K562 (cell line): ENCODE results near the gene VEGFA. TPM values are rescaled to one million over a fixed set of nuclear protein-coding genes. Genes with fewer than 3 reads are reported as not detected.

Experiments used
- ATAC-seq: fragments of 200-7000 bp; cut with Tn5 transposase; 3 replicates; pipeline ENCODE4 v1.9.1; 2020; ENCODE audit warnings: moderate library complexity
- BruUV-seq: library from RNA; stranded (reverse); fragments of 400-500 nt; replicated peaks from 2 replicates; lab custom pipeline; 2021; lab: Mats Ljungman, UMichigan
- CTCF ChIA-PET: fragments of 300-600 bp; formaldehyde crosslinking; extraction: SDS; loops from one replicate; lab custom pipeline; 2021; ENCODE audit warnings: low intra/inter-chr PET ratio; lab: Yijun Ruan, JAX
- POLR2A ChIA-PET: fragments of 300-600, 350-650 bp; sonication (Branson Sonifier 250); formaldehyde crosslinking; extraction: SDS; loops from one replicate; lab custom pipeline; 2021; ENCODE audit warnings: antibody characterized with exemption, inconsistent platforms; lab: Yijun Ruan, JAX
- DNase-seq, 4 experiments: peaks; one replicate each; pipeline versions ENCODE4 v3.0.0 to v3.0.0-alpha.2; 2011 to 2018; ENCODE audit warnings: low spot score in 3 of 4, mixed read lengths in 3 of 4; ENCODE audit errors: extremely low read depth in 1 of 4
- FAIRE-seq: peaks from 2 replicates; lab custom pipeline; 2011; peaks lifted over from hg19 to GRCh38; lab: Jason Lieb, UNC
- H2AFZ ChIP-seq: 2 replicates; pipeline ENCODE4 v1.6.0; 2011; ENCODE audit warnings: low read depth, low read length, control low read depth, inconsistent platforms
- H3K27ac ChIP-seq: fragments of 200-600 bp; 3 replicates; pipeline ENCODE4 v1.8.0; 2011; ENCODE audit warnings: low read depth, mild to moderate bottlenecking, control low read depth, inconsistent platforms, low read length, moderate library complexity, mixed read lengths; ENCODE audit errors: extremely low read depth
- H3K27me3 ChIP-seq, 2 experiments: fragments of 300-600 bp in 1 of 2; 2 replicates in 1 of 2; 3 replicates in 1 of 2; pipeline versions ENCODE4 v1.6.0 to v1.8.0; 2011; ENCODE audit warnings: inconsistent platforms in 2 of 2, low read length in 2 of 2, mild to moderate bottlenecking in 1 of 2, mixed read lengths in 1 of 2, moderate library complexity in 1 of 2; ENCODE audit not compliant: control insufficient read depth in 2 of 2, insufficient read depth in 2 of 2
- H3K36me3 ChIP-seq: fragments of 300-600 bp; 3 replicates; pipeline ENCODE4 v1.8.0; 2011; ENCODE audit warnings: mild to moderate bottlenecking, low read length, inconsistent platforms; ENCODE audit not compliant: control insufficient read depth, insufficient read depth
- H3K4me1 ChIP-seq, 2 experiments: fragments of 200-600 bp in 1 of 2; replicated peaks in 1 of 2; 2 replicates in 1 of 2; 3 replicates in 1 of 2; pipeline versions ENCODE4 v1.5.1 to v1.8.0; 2011; ENCODE audit warnings: inconsistent platforms in 2 of 2, low read length in 2 of 2, mild to moderate bottlenecking in 1 of 2, mixed read lengths in 1 of 2, moderate library complexity in 1 of 2; ENCODE audit not compliant: control insufficient read depth in 2 of 2, insufficient read depth in 2 of 2
- H3K4me2 ChIP-seq: 2 replicates; pipeline ENCODE4 v1.6.1; 2011; ENCODE audit warnings: low read length, control low read depth, inconsistent platforms, mixed read lengths; ENCODE audit not compliant: insufficient read depth
- H3K4me3 ChIP-seq: fragments of 200-600 bp; sonication (generic), shearing (Covaris generic); 2 replicates; pipeline ENCODE4 v1.5.1; 2016; ENCODE audit warnings: control low read depth, inconsistent platforms
- H3K79me2 ChIP-seq: fragments of 200-600 bp; 3 replicates; pipeline ENCODE4 v1.8.0; 2011; ENCODE audit warnings: low read length, inconsistent platforms; ENCODE audit not compliant: control insufficient read depth, insufficient read depth
- H3K9ac ChIP-seq, 2 experiments: 2 replicates each; pipeline versions ENCODE4 v1.6.0 to v1.6.1; 2011; ENCODE audit warnings: low read depth in 2 of 2, low read length in 2 of 2, control low read depth in 1 of 2, inconsistent platforms in 1 of 2, mild to moderate bottlenecking in 1 of 2, mixed read lengths in 1 of 2; ENCODE audit not compliant: insufficient read depth in 1 of 2
- H3K9me1 ChIP-seq: one replicate; pipeline ENCODE4 v1.6.0; 2011; ENCODE audit warnings: inconsistent platforms, mild to moderate bottlenecking, low read length, moderate library complexity; ENCODE audit not compliant: control insufficient read depth, insufficient read depth
- H3K9me3 ChIP-seq: replicated peaks from 2 replicates; pipeline ENCODE4 v1.5.1; 2011; ENCODE audit warnings: low read depth, low read length, inconsistent platforms; ENCODE audit not compliant: control insufficient read depth, insufficient read depth
- H4K20me1 ChIP-seq: replicated peaks from 2 replicates; pipeline ENCODE4 v1.6.1; 2011; ENCODE audit warnings: low read length, inconsistent platforms, mixed read lengths; ENCODE audit not compliant: control insufficient read depth, insufficient read depth
- ARNT ChIP-seq, 2 experiments: fragments of 450-650 bp; IDR thresholded peaks; 2 replicates each; pipeline ENCODE4 v1.6.1; 2016; ENCODE audit warnings: mild to moderate bottlenecking in 1 of 2
- CBX8 ChIP-seq: fragments of 200-600 bp; sonication (generic); IDR thresholded peaks from 2 replicates; pipeline ENCODE4 v1.6.1; 2012; ENCODE audit warnings: borderline replicate concordance, mixed run types, low read depth, mild to moderate bottlenecking, moderate library complexity, mixed read lengths, low read length, control low read depth, inconsistent platforms; ENCODE audit not compliant: poor library complexity, severe bottlenecking; ENCODE audit errors: extremely low read depth
- ETS2 ChIP-seq: IDR thresholded peaks from 2 replicates; pipeline ENCODE4 v1.6.1; 2016; ENCODE audit warnings: borderline replicate concordance, missing genetic modification characterization, mild to moderate bottlenecking, moderate library complexity, missing compliant biosample characterization; ENCODE audit not compliant: poor library complexity, severe bottlenecking
- FOXP1 ChIP-seq: sonication (generic); formaldehyde crosslinking; IDR thresholded peaks from 2 replicates; pipeline ENCODE4 v1.8.0; 2022; ENCODE audit warnings: mild to moderate bottlenecking, missing genetic modification reagents
- GABPB2 ChIP-seq: fragments of 250-450 bp; sonication (Bioruptor Pico); conservative IDR thresholded peaks from 2 replicates; pipeline ENCODE4 v1.5.1; 2021; ENCODE audit warnings: mild to moderate bottlenecking
- KDM2B ChIP-seq: fragments of 250-450 bp; sonication (Bioruptor Pico); IDR thresholded peaks from 2 replicates; pipeline ENCODE4 v1.8.0; 2021; ENCODE audit warnings: mild to moderate bottlenecking, moderate library complexity
- SMAD4 ChIP-seq: fragments of 250-450 bp; sonication (Bioruptor Pico); conservative IDR thresholded peaks from 2 replicates; pipeline ENCODE4 v1.8.0; 2021; ENCODE audit warnings: inconsistent platforms, mild to moderate bottlenecking, moderate library complexity
- SREBF1 ChIP-seq: fragments of 150-350 bp; IDR thresholded peaks from 2 replicates; pipeline ENCODE4 v1.6.1; 2014; ENCODE audit warnings: antibody characterized with exemption, low read depth, low read length, borderline replicate concordance
- THRA ChIP-seq: fragments of 450-650 bp; IDR thresholded peaks from 2 replicates; pipeline ENCODE4 v1.6.1; 2017; ENCODE audit warnings: mild to moderate bottlenecking, moderate library complexity
- XRCC5 ChIP-seq: fragments of 200-400 bp; formaldehyde crosslinking; IDR thresholded peaks from 2 replicates; pipeline ENCODE4 v1.6.1; 2017; ENCODE audit warnings: low read depth, mild to moderate bottlenecking, low read length
- ZNF253 ChIP-seq: fragments of 250-450 bp; sonication (Bioruptor Pico); conservative IDR thresholded peaks from 2 replicates; pipeline ENCODE4 v1.6.1; 2021; ENCODE audit warnings: mild to moderate bottlenecking
- WGBS: fragments of 100-300 bp; shearing (Covaris generic); methylation state at CpG from one replicate; pipeline ENCODE4 v1.1.6; 2016; ENCODE audit warnings: low coverage, mixed read lengths; ENCODE audit not compliant: insufficient coverage; ENCODE audit errors: missing lambda C conversion rate; 5-methylcytosine and 5-hydroxymethylcytosine counted together
- in situ Hi-C: fragments of 300-500 bp; cut with MboI; formaldehyde crosslinking; loops from 4 replicates; pipeline ENCODE4 v1.15.0; 2018; ENCODE audit warnings: inconsistent platforms, mixed read lengths
- intact Hi-C: fragments of 100-400 bp; cut with micrococcal nuclease; formaldehyde crosslinking; loops from 2 replicates; pipeline ENCODE4 v1.14.2; 2022
- polyA plus RNA-seq, 8 experiments: library from polyadenylated mRNA; depleted of rRNA in 4 of 8; stranded (reverse) in 5 of 8; unstranded in 3 of 8; fragments of >200 nt; fragmentation: Nextera tagmentation in 2 of 8; fragmentation: Illumina TruSeq in 1 of 8; extraction: Ambion mirVana in 2 of 8; extraction: Trizol in 1 of 8; gene quantifications; 2 replicates each; pipeline versions ENCODE4 v1.2.1 to v1.2.3, GENCODE V29; 2011 to 2014; ENCODE audit warnings: inconsistent platforms in 1 of 8, missing spikeins in 1 of 8
- total RNA-seq, 7 experiments: library from RNA; depleted of rRNA in 6 of 7; stranded (reverse); fragments of >200 nt in 6 of 7; fragmentation: Illumina TruSeq in 2 of 7; extraction: Trizol in 2 of 7; gene quantifications; 2 replicates each; pipeline versions ENCODE4 v1.2.1 to v1.2.3, GENCODE V29; 2011 to 2021; ENCODE audit warnings: low replicate concordance in 1 of 7

Gene VEGFA
- total and polyA plus RNA-seq, 9 of the 15 experiments (the other 6 are each of a cell fraction or from before 2014, with no cell fraction given) = 14.0 to 271 (median 124) TPM

- ATAC-seq (no peak), DNase-seq (no peak), FAIRE-seq (no peak)
- H3K36me3 ChIP-seq = no peaks in the 10 kb centered on the region
- peak overlapping the region; percentile 2; the same call in 1 of the 2 replicates for H2AFZ ChIP-seq
- no peaks in the 10 kb centered on the region for H4K20me1 ChIP-seq
- H3K9ac ChIP-seq = peak overlapping the region in 1 of 2 experiments; percentile 8; a peak in 1 of 4 replicates
- H3K4me3 ChIP-seq = no peak overlapping the region
- H3K27ac ChIP-seq = no peak overlapping the region
- BruUV-seq = no TSS peak
- intact Hi-C loops = no loop called here
- no peak overlapping the region for H3K4me2 ChIP-seq
- H3K79me2 ChIP-seq = no peaks in the 10 kb centered on the region
- no peak for TF ChIP-seq ETS2 (tag)
- TF ChIP-seq KDM2B (CRISPR knock-in tag) = no peak
- TF ChIP-seq ZNF253 (CRISPR knock-in tag) = no peak
- TF ChIP-seq XRCC5 = no peak
- no peak for TF ChIP-seq CBX8
- TF ChIP-seq SREBF1 = no peak
- TF ChIP-seq SMAD4 (CRISPR knock-in tag) = no peak
- TF ChIP-seq THRA = no peak
- TF ChIP-seq GABPB2 (CRISPR knock-in tag) = no peak
- no peak for TF ChIP-seq FOXP1
- TF ChIP-seq ARNT (IDR thresholded peaks at IDR 0.05) = no peak
- H3K27me3 ChIP-seq = no peaks in the 10 kb centered on the region
- H3K9me3 ChIP-seq = no peaks in the 10 kb centered on the region
- 71% methylated on average over 8 of the region's 8 CpGs for WGBS
- ChIA-PET CTCF (no interaction called here), POLR2A (interaction anchor here (0.6 to 2.8 kb wide), 4 partner anchors 8 to 147 kb away, joined by 3 to 19 read pairs (median 6); no protein-coding TSS in a partner anchor)
- H3K9me1 ChIP-seq = peaks cover 7% of the 10 kb centered on the region
- in situ Hi-C loops = no loop called here
- peaks cover 35 to 36% of the 10 kb centered on the region in 2 experiments for H3K4me1 ChIP-seq
These were observed 25.4 kb downstream of the VEGFA start for GRCh38 chr6:43795421-43795820.
